Activated CD4-positive, alpha-beta T cell treated with anti-CD3 and anti-CD28 coated beads, Interleukin-2, Interleukin-4, amounts not matched to agents 100 ng/mL and 50 ng/mL, durations not matched to agents 16 hours and 8 hours (primary cell): Measurements from ENCODE around the gene ENTHD1.
A peak's percentile ranks its signal among the peaks of the same experiment; 100 is the strongest.

Experiments used
- DNase-seq: peaks from one replicate; pipeline ENCODE4 v3.0.0-alpha.2; 2020; ENCODE audit warnings: low spot score

ENTHD1 gene, protein sequence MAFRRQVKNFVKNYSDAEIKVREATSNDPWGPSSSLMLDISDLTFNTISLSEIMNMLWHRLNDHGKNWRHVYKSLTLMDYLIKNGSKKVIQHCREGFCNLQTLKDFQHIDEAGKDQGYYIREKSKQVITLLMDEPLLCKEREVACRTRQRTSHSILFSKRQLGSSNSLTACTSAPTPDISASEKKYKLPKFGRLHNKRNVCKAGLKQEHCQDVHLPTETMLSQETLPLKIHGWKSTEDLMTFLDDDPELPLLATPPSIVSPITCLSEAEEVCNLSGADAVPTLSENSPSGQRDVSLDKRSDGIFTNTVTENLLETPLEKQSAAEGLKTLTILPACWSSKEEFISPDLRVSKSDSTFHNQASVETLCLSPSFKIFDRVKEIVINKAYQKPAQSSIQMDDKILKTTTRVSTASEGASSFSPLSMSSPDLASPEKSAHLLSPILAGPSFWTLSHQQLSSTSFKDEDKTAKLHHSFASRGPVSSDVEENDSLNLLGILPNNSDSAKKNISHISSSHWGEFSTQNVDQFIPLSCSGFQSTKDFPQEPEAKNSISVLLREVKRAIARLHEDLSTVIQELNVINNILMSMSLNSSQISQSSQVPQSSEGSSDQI

GRCh38 chr22:39893526-39893925, at the start of gene ENTHD1:
TSS of gene ENTHD1 (minus strand) at chr22:39893760. CDS start at chr22:39887748, 6,012 bp downstream.
- no peak for DNase-seq

GRCh38 chr22:39943337-39943736, 49.8 kb upstream of the ENTHD1 start:
- no peak for DNase-seq

DNA sequence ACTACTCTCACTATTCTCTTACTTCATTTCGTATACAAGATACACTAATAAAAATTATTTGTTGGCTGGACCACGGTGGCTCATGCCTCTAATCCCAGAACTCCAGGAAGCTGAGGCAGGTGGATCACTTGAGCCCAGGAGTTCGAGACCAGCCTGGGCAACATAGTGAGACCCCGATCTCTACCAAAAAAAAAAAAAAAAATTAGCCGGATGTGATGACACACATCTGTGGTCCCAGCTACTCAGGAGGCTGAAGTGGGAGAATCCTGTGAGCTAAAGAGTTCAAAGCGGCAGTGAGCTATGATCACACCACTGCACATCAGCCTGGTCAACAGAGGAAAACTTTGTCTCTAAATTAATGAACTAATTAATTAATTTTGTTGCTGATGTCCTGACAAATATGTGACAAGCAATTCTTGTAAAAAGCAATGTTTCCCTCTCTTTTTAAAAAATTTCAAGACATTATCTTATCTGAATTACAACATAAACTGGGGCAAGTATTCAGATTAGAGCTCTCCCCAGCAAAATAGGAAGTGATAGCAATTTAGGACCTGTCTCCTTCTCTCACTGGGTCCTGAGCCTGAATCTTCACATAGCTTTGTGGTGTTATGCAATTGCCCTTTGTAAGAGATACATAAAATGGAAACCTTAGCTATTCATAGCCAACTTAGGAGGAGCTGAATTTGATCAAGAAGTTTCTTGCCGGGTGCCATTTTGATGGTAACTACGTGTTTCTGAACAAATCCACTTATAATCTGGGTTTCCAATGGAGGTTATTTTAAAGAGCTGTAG, 49.1 kb upstream of the ENTHD1 start:
- DNase-seq = no peak

DNA sequence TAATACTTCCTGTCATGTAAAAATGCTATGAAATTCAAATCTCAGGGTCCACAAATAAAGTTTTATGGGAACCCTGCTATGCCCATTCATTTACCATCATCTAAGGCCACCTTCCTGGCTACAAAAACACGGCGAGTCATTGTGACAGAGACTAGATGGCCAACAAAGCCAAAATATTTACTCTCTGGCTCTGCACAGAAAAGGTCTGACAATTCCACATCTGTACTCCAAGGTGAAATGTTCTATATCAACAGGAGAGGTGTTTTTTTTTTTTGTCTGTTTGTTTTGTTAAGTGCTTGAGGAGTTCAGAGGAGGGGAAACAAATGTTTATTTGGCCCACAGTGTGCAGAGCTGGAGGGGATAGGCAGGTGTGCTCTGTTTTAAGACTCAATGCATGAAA, 48.0 kb upstream of the ENTHD1 start:
- no peak for DNase-seq

- DNase-seq = no peak
Observed at GRCh38 chr22:39940757-39941305, 47.3 kb upstream of the ENTHD1 start.

DNA sequence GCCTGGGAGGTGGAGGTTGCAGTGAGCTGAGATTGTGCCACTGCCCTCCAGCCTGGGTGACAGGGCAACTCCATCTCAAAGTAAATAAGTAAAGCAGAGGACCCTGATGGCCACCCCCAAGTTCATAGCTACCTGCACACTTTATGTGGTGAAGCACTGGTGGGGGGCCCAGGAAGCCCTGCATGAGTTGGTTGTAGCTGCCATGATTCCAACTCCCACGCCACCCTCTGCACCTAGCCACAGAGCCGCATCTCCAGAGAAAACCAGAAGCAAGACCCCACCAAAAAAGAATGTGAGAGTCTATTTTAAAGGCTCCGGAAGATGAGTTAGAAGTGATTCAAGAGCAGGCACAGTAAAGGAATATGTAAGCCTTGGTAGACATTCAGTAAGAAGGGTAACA, 46.3 kb upstream of the ENTHD1 start:
- no peak for DNase-seq

DNA sequence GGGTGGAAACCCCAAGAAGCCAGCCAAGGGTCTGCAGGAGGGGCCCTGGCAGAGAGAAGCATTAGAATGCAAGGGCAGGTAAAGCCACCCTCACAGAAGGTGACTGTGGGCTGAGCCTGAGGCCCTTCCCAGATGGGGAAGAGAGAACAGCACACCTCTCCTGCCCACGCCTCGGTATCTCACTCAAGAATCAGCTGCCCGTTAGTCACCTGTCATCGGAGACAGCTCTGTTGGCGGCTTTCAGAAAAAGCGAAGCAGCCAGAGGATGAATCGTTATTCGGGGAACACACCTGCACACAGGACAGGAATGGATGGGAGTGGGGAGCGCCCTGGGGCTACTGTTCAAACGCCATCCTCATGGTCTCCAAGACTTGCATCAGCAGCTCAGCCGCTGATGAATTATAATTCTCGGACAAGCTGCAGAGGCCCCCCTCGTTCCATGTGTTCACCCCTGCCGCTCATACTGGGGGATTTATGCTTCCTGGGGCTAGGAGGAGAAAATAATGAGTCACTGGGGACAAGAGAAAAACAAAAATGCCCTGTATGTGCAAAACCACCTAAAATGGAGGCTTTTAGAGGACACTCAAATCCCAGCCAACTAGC, 45.0 kb upstream of the ENTHD1 start:
- no peak for DNase-seq

DNA sequence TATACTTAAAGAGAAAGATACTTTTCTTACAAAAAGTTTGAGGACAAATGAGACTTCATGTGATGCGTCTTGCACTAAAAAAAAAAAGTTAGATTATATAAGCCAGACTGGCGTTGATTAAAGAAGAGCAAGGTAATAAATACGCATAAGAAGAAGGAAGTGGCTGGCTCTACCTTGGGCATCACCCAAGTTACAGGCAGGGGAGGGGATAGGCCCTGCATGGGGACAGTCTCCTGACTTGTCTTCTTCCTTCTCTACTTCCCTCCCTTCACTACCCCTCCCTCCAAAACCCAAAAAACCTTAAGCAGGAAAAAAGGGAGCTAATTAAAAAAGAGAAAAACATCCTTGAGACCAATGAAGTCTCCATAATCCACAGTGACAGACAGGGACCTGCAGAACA, 44.3 kb upstream of the ENTHD1 start:
- no peak for DNase-seq

DNA sequence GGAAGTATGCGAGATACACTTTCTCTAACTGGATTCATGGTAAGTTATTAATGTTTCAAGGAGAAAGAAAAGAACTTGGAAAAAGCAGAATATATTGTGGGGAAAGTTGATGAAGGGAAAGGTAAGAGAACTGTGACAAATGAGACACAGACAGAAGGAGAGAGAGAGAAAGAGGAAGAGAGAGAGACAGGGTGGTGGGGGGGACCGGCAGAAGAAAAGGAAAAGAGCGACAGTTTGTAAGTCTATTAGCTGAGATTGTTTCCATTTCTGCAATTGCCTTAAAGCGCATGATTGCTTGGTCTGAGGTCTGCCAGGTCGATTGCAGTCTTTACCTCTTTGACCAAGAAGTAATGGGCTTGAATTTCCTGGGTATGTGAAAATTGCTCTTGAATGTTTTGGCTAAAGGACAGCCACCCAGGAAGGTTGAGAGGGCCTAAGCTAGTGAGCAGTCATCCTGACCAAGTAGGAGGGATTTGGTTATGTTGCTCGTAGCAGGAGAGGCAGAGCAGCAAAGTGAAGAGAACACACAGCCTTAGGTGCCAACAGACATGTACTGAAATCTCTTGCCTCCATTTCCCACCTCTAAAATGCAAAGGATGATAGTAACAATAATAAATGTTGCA, 43.1 kb upstream of the ENTHD1 start:
- DNase-seq = no peak

DNA sequence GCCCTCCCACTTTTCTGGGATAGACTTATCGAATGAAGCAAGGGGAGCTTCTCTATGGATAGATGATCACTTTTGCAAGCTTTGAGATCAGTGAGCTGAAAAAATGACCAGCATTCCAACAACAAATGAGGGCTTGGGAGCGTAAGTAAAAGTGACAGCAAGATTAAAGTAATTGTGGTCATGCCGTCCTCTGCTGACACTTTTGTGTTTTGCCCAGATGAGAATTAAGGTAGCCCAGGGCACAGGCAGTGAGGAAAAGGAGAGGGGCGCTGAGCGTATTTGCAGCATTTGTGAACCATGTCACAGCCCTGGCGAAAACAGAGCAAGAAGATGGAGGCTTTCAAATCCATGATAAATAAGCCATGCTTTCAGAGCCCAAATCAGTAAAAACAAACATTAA, 42.1 kb upstream of the ENTHD1 start:
- no peak for DNase-seq

DNA sequence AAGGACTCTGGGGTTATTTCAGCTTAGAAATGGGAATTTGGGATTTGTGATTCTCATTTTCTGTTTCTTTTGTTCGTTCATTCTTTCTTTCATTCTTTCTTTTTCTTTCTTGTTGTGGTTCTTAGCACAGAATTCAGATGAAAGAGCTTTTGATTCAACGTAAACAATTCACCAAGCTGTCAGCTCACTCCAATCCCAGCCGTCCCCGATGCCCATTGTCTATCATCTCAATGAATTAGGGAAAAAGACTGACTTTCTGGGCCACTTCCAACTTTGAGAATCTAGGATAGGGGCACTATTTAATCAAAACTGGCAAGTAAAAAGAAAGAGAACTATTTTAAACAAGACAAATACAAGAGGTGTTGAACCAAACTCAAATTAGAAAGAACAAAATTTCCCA, 41.6 kb upstream of the ENTHD1 start:
- no peak for DNase-seq

- no peak for DNase-seq
Observed at GRCh38 chr22:39933741-39934140, 40.2 kb upstream of the ENTHD1 start.

GRCh38 chr22:39932918-39933649, 39.5 kb upstream of the ENTHD1 start:
- peak; percentile 75 for DNase-seq

GRCh38 chr22:39932166-39932565, 38.6 kb upstream of the ENTHD1 start:
- DNase-seq = no peak

DNA sequence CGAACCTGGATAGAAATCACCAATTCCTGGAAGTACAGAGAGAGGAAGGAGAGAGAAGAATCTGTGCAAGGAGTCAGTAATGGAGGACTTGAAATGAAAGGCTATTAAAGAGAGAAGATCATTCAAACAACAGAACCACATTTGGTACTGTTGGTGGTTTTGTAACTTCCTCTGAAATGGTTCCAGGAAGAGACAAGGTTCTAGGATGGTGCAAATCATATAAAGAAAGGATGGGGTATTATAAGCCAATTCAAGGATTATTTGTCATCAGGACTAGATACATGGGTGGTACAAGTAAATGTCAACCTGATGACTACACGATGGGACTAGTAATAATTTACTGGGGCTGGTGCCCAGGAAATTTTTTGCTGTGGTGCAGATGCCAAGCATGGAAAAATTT, 37.7 kb upstream of the ENTHD1 start:
- no peak for DNase-seq

- DNase-seq = no peak
Observed at GRCh38 chr22:39928536-39929520, 35.3 kb upstream of the ENTHD1 start.

DNA sequence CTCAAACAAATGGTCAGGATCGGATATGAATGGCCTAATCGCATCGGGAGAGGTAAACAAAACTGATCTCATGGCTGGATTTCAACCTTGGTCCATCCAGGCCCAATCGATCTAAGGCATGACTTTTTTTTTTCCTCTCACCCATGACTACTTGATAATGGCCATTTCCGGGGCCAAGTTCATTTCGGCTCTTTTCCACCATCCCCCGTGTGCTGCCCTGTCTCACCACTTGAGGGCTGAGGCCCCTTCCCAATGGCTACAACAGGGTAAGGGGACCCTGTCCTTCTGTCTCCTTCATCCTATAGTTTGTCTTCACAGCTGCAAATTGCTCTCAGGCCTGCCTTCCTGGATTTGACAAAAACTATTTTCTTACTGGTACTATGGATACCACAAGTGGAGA, 34.0 kb upstream of the ENTHD1 start:
- no peak for DNase-seq

GRCh38 chr22:39926753-39927152, 33.2 kb upstream of the ENTHD1 start:
- DNase-seq = no peak

DNA sequence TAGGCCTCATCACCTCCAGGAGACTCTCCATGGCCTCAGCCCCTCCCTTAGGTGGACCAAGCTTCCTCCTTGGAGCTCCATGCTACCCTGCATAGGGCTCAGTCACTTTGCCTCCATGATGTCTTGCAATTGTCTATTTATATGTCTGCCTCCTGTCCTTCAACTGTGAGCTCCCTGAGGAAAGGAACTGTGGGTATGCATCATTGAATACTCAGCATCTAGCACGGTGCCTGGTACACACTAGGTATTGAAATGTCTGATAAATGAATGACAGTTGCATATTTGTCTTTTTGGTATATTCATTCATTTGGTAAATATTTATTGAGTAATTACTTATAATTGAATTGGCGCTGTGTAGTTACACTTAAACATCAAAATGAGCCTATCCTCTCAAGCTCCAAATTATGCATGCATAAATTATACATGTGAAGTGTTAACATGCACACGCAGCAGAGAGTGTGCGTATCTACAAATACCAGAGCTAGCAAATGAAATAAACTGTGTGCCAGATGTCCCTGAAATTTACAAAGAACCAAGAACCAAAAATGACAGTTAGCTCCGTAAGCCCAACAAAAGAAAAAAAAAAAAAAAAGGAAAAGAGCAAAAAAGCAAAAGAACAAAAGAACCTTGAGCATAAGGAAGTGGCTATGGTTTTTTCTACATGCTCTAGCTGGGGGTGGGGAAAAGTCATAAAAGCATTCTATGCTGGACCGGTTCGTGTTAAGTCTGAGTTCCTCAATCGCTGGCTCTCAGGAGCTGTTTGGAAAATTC, 32.5 kb upstream of the ENTHD1 start:
- DNase-seq = no peak
